ENCODE results near the gene C4orf51. TPM values are rescaled to one million over a fixed set of nuclear protein-coding genes. Genes with fewer than 3 reads are reported as not detected.

The C4orf51 gene
- total RNA-seq, 1 donor from 2014 or later, result not detected

DNA sequence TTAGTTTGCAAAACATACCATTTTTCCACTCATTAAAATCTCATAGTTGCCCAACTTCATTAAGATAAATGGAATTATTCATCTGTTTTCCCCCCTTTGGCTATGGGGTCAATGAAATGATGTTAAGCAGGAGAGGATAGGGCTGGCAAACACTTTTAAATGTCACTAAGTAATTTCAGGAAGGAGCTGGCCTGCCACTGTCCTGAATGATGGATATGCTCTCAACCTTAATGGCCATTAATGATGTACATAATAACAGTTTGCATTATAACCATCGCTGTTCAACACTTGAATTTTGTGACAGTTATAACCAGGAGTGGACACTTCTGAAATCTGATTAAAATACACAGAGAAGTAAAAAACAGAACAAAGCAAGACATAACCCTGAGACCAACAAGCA lies 77.2 kb downstream of the C4orf51 start:
- no peaks in the 10 kb centered on the region for H3K9me3 Mint-ChIP-seq
- peaks cover 38% of the 10 kb centered on the region for H3K36me3 Mint-ChIP-seq
- no peaks in the 10 kb centered on the region for H3K4me1 Mint-ChIP-seq
- no peaks in the 10 kb centered on the region for H3K27me3 Mint-ChIP-seq (ENCODE audit: low read depth)
- TF ChIP-seq, protein P1, sequence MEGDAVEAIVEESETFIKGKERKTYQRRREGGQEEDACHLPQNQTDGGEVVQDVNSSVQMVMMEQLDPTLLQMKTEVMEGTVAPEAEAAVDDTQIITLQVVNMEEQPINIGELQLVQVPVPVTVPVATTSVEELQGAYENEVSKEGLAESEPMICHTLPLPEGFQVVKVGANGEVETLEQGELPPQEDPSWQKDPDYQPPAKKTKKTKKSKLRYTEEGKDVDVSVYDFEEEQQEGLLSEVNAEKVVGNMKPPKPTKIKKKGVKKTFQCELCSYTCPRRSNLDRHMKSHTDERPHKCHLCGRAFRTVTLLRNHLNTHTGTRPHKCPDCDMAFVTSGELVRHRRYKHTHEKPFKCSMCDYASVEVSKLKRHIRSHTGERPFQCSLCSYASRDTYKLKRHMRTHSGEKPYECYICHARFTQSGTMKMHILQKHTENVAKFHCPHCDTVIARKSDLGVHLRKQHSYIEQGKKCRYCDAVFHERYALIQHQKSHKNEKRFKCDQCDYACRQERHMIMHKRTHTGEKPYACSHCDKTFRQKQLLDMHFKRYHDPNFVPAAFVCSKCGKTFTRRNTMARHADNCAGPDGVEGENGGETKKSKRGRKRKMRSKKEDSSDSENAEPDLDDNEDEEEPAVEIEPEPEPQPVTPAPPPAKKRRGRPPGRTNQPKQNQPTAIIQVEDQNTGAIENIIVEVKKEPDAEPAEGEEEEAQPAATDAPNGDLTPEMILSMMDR (IDR thresholded peaks at IDR 0.05; ENCODE audit: unreplicated experiment), result no peak
- H3K27ac Mint-ChIP-seq, result no peak overlapping the region
- no peak for DNase-seq (ENCODE audit: low spot score in 2 of 2, unreplicated experiment in 2 of 2)
- no peak overlapping the region for H3K4me3 Mint-ChIP-seq

DNA sequence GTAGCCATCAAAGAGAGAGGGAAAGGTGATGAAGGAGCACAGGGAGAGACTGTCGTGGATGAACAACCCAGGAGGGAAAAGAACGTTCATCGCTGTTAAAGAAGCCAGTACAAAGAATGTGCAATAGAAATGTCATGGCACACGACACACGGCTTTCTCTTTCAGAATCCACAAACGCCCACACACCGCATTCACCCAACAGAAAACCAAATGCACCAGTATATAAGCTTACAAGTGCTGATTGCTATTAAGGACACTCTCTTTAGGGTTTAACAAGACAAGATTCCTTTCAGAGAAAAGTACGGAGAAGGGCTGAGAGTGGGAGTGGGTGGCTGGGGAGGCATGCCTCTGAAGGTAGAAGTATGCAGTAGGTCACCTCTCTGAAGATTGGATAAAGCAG lies 80.2 kb downstream of the C4orf51 start:
- DNase-seq (ENCODE audit: low spot score in 2 of 2, unreplicated experiment in 2 of 2), result no peak
- H3K9me3 Mint-ChIP-seq, result no peaks in the 10 kb centered on the region
- no peaks in the 10 kb centered on the region for H3K4me1 Mint-ChIP-seq
- no peak overlapping the region for H3K4me3 Mint-ChIP-seq
- TF ChIP-seq, protein P1 (IDR thresholded peaks at IDR 0.05; ENCODE audit: unreplicated experiment), result no peak
- no peaks in the 10 kb centered on the region for H3K27me3 Mint-ChIP-seq (ENCODE audit: low read depth)
- H3K27ac Mint-ChIP-seq, result no peak overlapping the region
- peaks cover 57% of the 10 kb centered on the region for H3K36me3 Mint-ChIP-seq

- TF ChIP-seq, protein P1 (IDR thresholded peaks at IDR 0.05; ENCODE audit: unreplicated experiment), result no peak
- Mint-ChIP-seq H3K4me1 (no peaks in the 10 kb centered on the region), H3K36me3 (peaks cover 67% of the 10 kb centered on the region), H3K9me3 (no peaks in the 10 kb centered on the region), H3K4me3 (no peak overlapping the region), H3K27ac (no peak overlapping the region), H3K27me3 (ENCODE audit: low read depth) (no peaks in the 10 kb centered on the region)
- no peak for DNase-seq (ENCODE audit: low spot score in 2 of 2, unreplicated experiment in 2 of 2)
These were observed 81.3 kb downstream of the C4orf51 start for GRCh38 chr4:145760961-145761929.

DNA sequence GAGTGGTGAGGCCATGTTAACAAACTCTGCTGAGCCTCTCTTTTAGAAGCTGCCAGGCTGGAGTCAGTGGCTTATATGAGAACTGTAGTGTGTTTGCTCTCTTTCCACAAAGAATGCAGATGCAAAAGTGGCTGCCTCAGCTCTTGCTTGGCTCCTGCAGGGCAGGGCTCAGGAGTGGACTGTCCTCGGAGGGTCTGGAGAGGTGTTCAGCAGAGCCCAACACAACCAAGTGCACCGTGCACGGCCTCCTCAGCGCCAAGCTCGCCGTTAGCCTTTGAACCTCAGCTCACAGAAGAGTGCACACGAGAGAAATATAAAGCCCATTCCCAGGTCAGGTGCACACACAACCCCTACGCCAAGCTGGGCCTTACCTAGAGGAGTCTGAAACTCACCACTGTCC lies 82.8 kb downstream of the C4orf51 start:
- Mint-ChIP-seq H3K9me3 (peaks cover 8% of the 10 kb centered on the region), H3K36me3 (peaks cover 78% of the 10 kb centered on the region), H3K4me3 (no peak overlapping the region), H3K27me3 (ENCODE audit: low read depth) (no peaks in the 10 kb centered on the region), H3K27ac (no peak overlapping the region), H3K4me1 (no peaks in the 10 kb centered on the region)
- DNase-seq (ENCODE audit: low spot score in 2 of 2, unreplicated experiment in 2 of 2), result no peak
- TF ChIP-seq, protein P1 (IDR thresholded peaks at IDR 0.05; ENCODE audit: unreplicated experiment), result no peak

- no peak for DNase-seq (ENCODE audit: low spot score in 2 of 2, unreplicated experiment in 2 of 2)
- peaks cover 9% of the 10 kb centered on the region for H3K9me3 Mint-ChIP-seq
- H3K27ac Mint-ChIP-seq, result no peak overlapping the region
- no peak overlapping the region for H3K4me3 Mint-ChIP-seq
- H3K27me3 Mint-ChIP-seq (ENCODE audit: low read depth), result no peaks in the 10 kb centered on the region
- H3K4me1 Mint-ChIP-seq, result no peaks in the 10 kb centered on the region
- H3K36me3 Mint-ChIP-seq, result peaks cover 81% of the 10 kb centered on the region
- TF ChIP-seq, protein P1 (IDR thresholded peaks at IDR 0.05; ENCODE audit: unreplicated experiment), result no peak
These were observed 83.5 kb downstream of the C4orf51 start for GRCh38 chr4:145763399-145763798.

All from mesothelial cell of epicardium (in vitro differentiated cells).